Pancreas (tissue), 10 donors: ENCODE measurements around the gene METTL3. TPM values are rescaled to one million over a fixed set of nuclear protein-coding genes. Genes with fewer than 3 reads are reported as not detected.

Experiments used
- ATAC-seq, 4 donors: fragments of 200-7000 bp; cut with Tn5 transposase; one replicate each; pipeline versions ENCODE4 v1.8.0 to v1.9.1; 2020; ENCODE audit warnings: mild to moderate bottlenecking in 4 of 4, moderate library complexity in 4 of 4
- DNase-seq, 6 donors: peaks; one replicate each; pipeline ENCODE4 v3.0.0-alpha.2; 2020
- FAIRE-seq: peaks from 2 replicates; lab custom pipeline; 2012; peaks lifted over from hg19 to GRCh38; lab: Jason Lieb, UNC
- H3K27ac ChIP-seq, 4 donors: fragments of 200-600 bp; sonication (generic); 1 replicate in 3 of 4; 2 replicates in 1 of 4; pipeline versions ENCODE4 v1.5.0 to v1.8.0; 2020
- H3K27me3 ChIP-seq, 4 donors: fragments of 200-600 bp; one replicate each; pipeline ENCODE4 v1.8.0; 2021
- H3K36me3 ChIP-seq, 3 donors: fragments of 200-600 bp; sonication (generic) in 1 of 3; one replicate each; pipeline versions ENCODE4 v1.5.0 to v1.8.0; 2020 to 2021
- H3K4me1 ChIP-seq, 3 donors: fragments of 200-600 bp; one replicate each; pipeline ENCODE4 v1.8.0; 2021
- H3K4me3 ChIP-seq, 4 donors: fragments of 200-600 bp; sonication (generic) in 2 of 4; one replicate each; pipeline versions ENCODE4 v1.5.0 to v1.8.0; 2020 to 2021
- H3K9me3 ChIP-seq, 4 donors: fragments of 200-600 bp; one replicate each; pipeline ENCODE4 v1.8.0; 2021
- CTCF ChIP-seq, 4 donors: fragments of 200-600 bp; sonication (generic) in 3 of 4; IDR thresholded peaks; one replicate each; pipeline versions ENCODE4 v1.5.0 to v1.8.0; 2021; ENCODE audit warnings: antibody characterized with exemption in 4 of 4
- WGBS, 2 donors: extraction: QIAGEN DNeasy Blood & Tissue Kit; methylation state at CpG; one replicate each; pipeline ENCODE4 v1.1.7; 2013; 5-methylcytosine and 5-hydroxymethylcytosine counted together
- intact Hi-C, 3 donors: fragments of 100-400 bp; cut with DNase I; formaldehyde crosslinking; loops; one replicate each; pipeline versions ENCODE4 v1.11.1 to v1.14.2; 2022
- polyA plus RNA-seq, 2 donors: library from polyadenylated mRNA; stranded (reverse); fragments of 200-250 nt; gene quantifications; one replicate each; pipeline ENCODE4 v1.2.3, GENCODE V29; 2013
- total RNA-seq, 6 donors: library from RNA; stranded (reverse); fragmentation: NEBNext Ultra II Directional in 4 of 6; extraction: Animal tissue kit (Norgen Biotek cat#: 25700) in 4 of 6; gene quantifications; one replicate each; pipeline versions ENCODE4 v1.2.1 to v1.2.4, GENCODE V29; 2021 to 2023
- donor health status: healthy with polysubstance abuse.
- donor health status: DM: no; HTN: no; CAD: no; lungs with moderate emphysema.
- donor health status: DM: no; HTN: no; CAD: no.
- donor health status: control.
- donor health status: control.
- donor health status: Bipolar disorder and iron deficiency.
- donor health status: DM: yes; HTN: yes; CAD: no.
- donor health status: DM: no; HTN: no; CAD: no.
- donor health status: DM: no; HTN: no; CAD: no.
- donor health status: DM: yes; HTN: yes; CAD: no.

Gene METTL3
- total and polyA plus RNA-seq, 8 donors = 14.2 to 45.8 (median 21.7) TPM

DNA sequence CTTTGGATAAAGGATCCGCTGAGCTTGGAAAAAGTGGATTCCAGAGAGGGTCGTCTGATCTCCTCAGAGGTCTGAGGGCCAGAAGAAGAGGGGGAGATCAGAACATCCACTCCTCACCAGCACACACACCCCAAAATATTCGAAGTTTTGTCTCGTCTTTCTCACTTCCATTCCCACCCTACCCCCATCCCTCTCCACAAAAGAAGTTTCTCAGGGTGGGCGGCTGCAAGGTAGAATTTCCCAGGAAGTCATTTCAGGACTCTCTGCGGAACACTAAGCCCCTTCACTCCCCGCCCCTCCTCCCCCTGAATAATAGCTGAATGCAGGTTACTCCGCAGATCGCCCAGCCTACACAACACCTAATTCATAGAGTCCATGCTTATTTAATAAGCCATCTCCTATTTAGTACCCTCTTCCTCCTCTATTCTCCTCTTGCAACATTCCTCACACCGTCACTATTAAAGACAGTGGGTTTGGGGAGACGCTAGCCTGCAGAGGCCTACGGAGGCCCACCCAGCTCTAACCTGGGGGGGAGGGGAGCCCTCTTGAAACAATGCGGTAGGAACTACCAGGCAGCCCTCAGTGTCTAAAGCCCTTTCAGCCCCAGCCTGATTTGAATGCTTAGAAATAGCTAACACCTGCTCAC, 15.7 kb upstream of the METTL3 start:
- no peak for FAIRE-seq
- 22 to 24% methylated on average over 13 of the region's 13 CpGs for WGBS, 2 donors
- H3K4me3 ChIP-seq = peak overlapping the region; percentile 40 to 61 (median 54)
- no peaks in the 10 kb centered on the region for H3K27me3 ChIP-seq
- H3K36me3 ChIP-seq = no peaks in the 10 kb centered on the region
- ATAC-seq = peak; percentile 8 to 30 (median 19)
- DNase-seq = no peak
- H3K9me3 ChIP-seq = no peaks in the 10 kb centered on the region
- intact Hi-C loops = no loop called here
- no peaks in the 10 kb centered on the region for H3K4me1 ChIP-seq
- H3K27ac ChIP-seq = no peak overlapping the region
- no peak for TF ChIP-seq CTCF (IDR thresholded peaks at IDR 0.05)

GRCh38 chr14:21525962-21526671, 15.0 kb upstream of the METTL3 start, which contains the start of gene SALL2:
TSS of gene SALL2 (minus strand) at chr14:21526346. CDS start at chr14:21526127, 219 bp downstream.
- Histone ChIP-seq H3K36me3 (no peaks in the 10 kb centered on the region), H3K4me3 (peak within 1 kb of the TSS; percentile 40 to 61 (median 54)), H3K9me3 (no peaks in the 10 kb centered on the region), H3K27me3 (no peaks in the 10 kb centered on the region), H3K4me1 (no peaks in the 10 kb centered on the region), H3K27ac (no peak within 1 kb of the TSS)
- no peak for FAIRE-seq
- no peak for TF ChIP-seq CTCF (IDR thresholded peaks at IDR 0.05)
- WGBS, 2 donors = 1 to 2% methylated on average over 38 to 40 of the region's 43 CpGs
- peak; percentile 91 to 98 (median 96) for ATAC-seq
- peak; percentile 67 to 86 (median 80) for DNase-seq
- intact Hi-C loops = no loop called here

- peak overlapping the region; percentile 40 to 61 (median 54) for H3K4me3 ChIP-seq
- FAIRE-seq (no peak), ATAC-seq (peak; percentile 27 to 63 (median 41)), DNase-seq (peak in 1 of 6 donors; percentile 23)
- no peak overlapping the region for H3K27ac ChIP-seq
- H3K9me3 ChIP-seq = no peaks in the 10 kb centered on the region
- intact Hi-C loops = no loop called here
- 49 to 55% methylated on average over 11 to 12 of the region's 12 CpGs for WGBS, 2 donors
- no peak for TF ChIP-seq CTCF (IDR thresholded peaks at IDR 0.05)
- H3K4me1 ChIP-seq = no peaks in the 10 kb centered on the region
- no peaks in the 10 kb centered on the region for H3K36me3 ChIP-seq
- H3K27me3 ChIP-seq = no peaks in the 10 kb centered on the region
Measured at GRCh38 chr14:21525571-21525961, 14.4 kb upstream of the METTL3 start.

- H3K27ac ChIP-seq = no peak overlapping the region
Measured at GRCh38 chr14:21524575-21525490, 13.7 kb upstream of the METTL3 start.

More at GRCh38 chr14:21524575-21525490, 13.7 kb upstream of the METTL3 start:
- 84 to 86% methylated on average over 18 of the region's 18 CpGs for WGBS, 2 donors
- no peaks in the 10 kb centered on the region for H3K4me1 ChIP-seq
- no peak for FAIRE-seq
- H3K27me3 ChIP-seq = no peaks in the 10 kb centered on the region
- no peak for DNase-seq
- intact Hi-C loops = no loop called here
- H3K9me3 ChIP-seq = no peaks in the 10 kb centered on the region
- no peaks in the 10 kb centered on the region for H3K36me3 ChIP-seq
- peak overlapping the region in 1 of 4 donors; percentile 61 for H3K4me3 ChIP-seq
- TF ChIP-seq CTCF (IDR thresholded peaks at IDR 0.05) = no peak
- no peak for ATAC-seq
